K562 (cell line): Measurements from ENCODE around the gene DNAJB1. TPM values are rescaled to one million over a fixed set of nuclear protein-coding genes. Genes with fewer than 3 reads are reported as not detected.

Source experiments
- CREM ChIP-seq: IDR thresholded peaks from 2 replicates; pipeline ENCODE4 v1.6.1; 2014; ENCODE audit warnings: antibody characterized with exemption, low read depth
- CXXC5 ChIP-seq: fragments of 250-450 bp; sonication (Bioruptor Pico); IDR thresholded peaks from 2 replicates; pipeline ENCODE4 v1.8.0; 2022; ENCODE audit warnings: inconsistent platforms, mild to moderate bottlenecking, moderate library complexity
- EGR1 ChIP-seq: fragments of 450-650 bp; conservative IDR thresholded peaks from 2 replicates; pipeline ENCODE4 v1.6.1; 2017; ENCODE audit warnings: mild to moderate bottlenecking
- ELF1 ChIP-seq: fragments of 200-800 bp; sonication (Bioruptor generic); IDR thresholded peaks from 2 replicates; pipeline ENCODE4 v1.6.1; 2016; ENCODE audit warnings: missing genetic modification characterization, missing compliant biosample characterization
- EP300 ChIP-seq: IDR thresholded peaks from 2 replicates; pipeline ENCODE4 v1.6.1; 2012; ENCODE audit warnings: low read length, improper control_type of control experiment
- EP400 ChIP-seq: fragments of 450-650 bp; IDR thresholded peaks from 2 replicates; pipeline ENCODE4 v1.6.1; 2017; ENCODE audit warnings: antibody characterized with exemption, mild to moderate bottlenecking, moderate library complexity
- JUND ChIP-seq, 2 experiments: IDR thresholded peaks; 2 replicates in 1 of 2; 3 replicates in 1 of 2; pipeline ENCODE4 v1.6.1; 2011; ENCODE audit warnings: borderline replicate concordance in 2 of 2, low read depth in 2 of 2, low read length in 2 of 2, improper control_type of control experiment in 1 of 2, missing biosample characterization in 1 of 2, missing genetic modification characterization in 1 of 2, missing genetic modification reagents in 1 of 2
- KLF13 ChIP-seq: fragments of 450-650 bp; IDR thresholded peaks from 2 replicates; pipeline ENCODE4 v1.6.1; 2016; ENCODE audit warnings: missing genetic modification characterization, low read depth, mild to moderate bottlenecking, missing compliant biosample characterization, moderate library complexity, borderline replicate concordance
- MTA3 ChIP-seq: fragments of 450-650 bp; formaldehyde crosslinking; IDR thresholded peaks from 2 replicates; pipeline ENCODE4 v1.6.1; 2017; ENCODE audit warnings: mild to moderate bottlenecking, borderline replicate concordance
- NEUROD1 ChIP-seq: fragments of 150-350 bp; IDR thresholded peaks from 2 replicates; pipeline ENCODE4 v1.6.1; 2014; ENCODE audit warnings: borderline replicate concordance, low read length, low read depth; ENCODE audit not compliant: partially characterized antibody
- RAD21 ChIP-seq, 2 experiments: fragments of 250-450 bp in 1 of 2; fragments of 450-650 bp in 1 of 2; sonication (Bioruptor Pico) in 1 of 2; formaldehyde crosslinking in 1 of 2; IDR thresholded peaks in 1 of 2; conservative IDR thresholded peaks in 1 of 2; 2 replicates each; pipeline versions ENCODE4 v1.4.0 to v1.8.0; 2020 to 2022; ENCODE audit warnings: mild to moderate bottlenecking in 2 of 2, moderate library complexity in 1 of 2
- ZBTB1 ChIP-seq: sonication (generic); formaldehyde crosslinking; IDR thresholded peaks from 2 replicates; pipeline ENCODE4 v1.8.1; 2023; ENCODE audit warnings: missing genetic modification reagents, low read depth, mild to moderate bottlenecking, borderline replicate concordance
- ZBTB7A ChIP-seq: IDR thresholded peaks from 2 replicates; pipeline ENCODE4 v1.6.1; 2011; ENCODE audit warnings: low read depth, mild to moderate bottlenecking, low read length, moderate library complexity, borderline replicate concordance; ENCODE audit not compliant: control insufficient read depth
- ZNF354B ChIP-seq: fragments of 250-450 bp; sonication (Bioruptor Pico); IDR thresholded peaks from 2 replicates; pipeline ENCODE4 v1.4.0; 2020
- polyA plus RNA-seq, 8 experiments: library from polyadenylated mRNA; depleted of rRNA in 4 of 8; stranded (reverse) in 5 of 8; unstranded in 3 of 8; fragments of >200 nt; fragmentation: Nextera tagmentation in 2 of 8; fragmentation: Illumina TruSeq in 1 of 8; extraction: Ambion mirVana in 2 of 8; extraction: Trizol in 1 of 8; gene quantifications; 2 replicates each; pipeline versions ENCODE4 v1.2.1 to v1.2.3, GENCODE V29; 2011 to 2014; ENCODE audit warnings: inconsistent platforms in 1 of 8, missing spikeins in 1 of 8
- total RNA-seq, 7 experiments: library from RNA; depleted of rRNA in 6 of 7; stranded (reverse); fragments of >200 nt in 6 of 7; fragmentation: Illumina TruSeq in 2 of 7; extraction: Trizol in 2 of 7; gene quantifications; 2 replicates each; pipeline versions ENCODE4 v1.2.1 to v1.2.3, GENCODE V29; 2011 to 2021; ENCODE audit warnings: low replicate concordance in 1 of 7
- TF ChIP-seq, protein P1 (sequence below): sonication (generic); IDR thresholded peaks from 2 replicates; pipeline ENCODE4 v1.6.1; 2016
- TF ChIP-seq, protein P2 (sequence below): fragments of 450-650 bp; IDR thresholded peaks from 2 replicates; pipeline ENCODE4 v1.6.1; 2014; ENCODE audit warnings: low read depth, mild to moderate bottlenecking, moderate library complexity, borderline replicate concordance
- TF ChIP-seq, protein P3 (sequence below): fragments of 450-650 bp; IDR thresholded peaks from 2 replicates; pipeline ENCODE4 v1.6.1; 2017; ENCODE audit warnings: antibody characterized with exemption, mild to moderate bottlenecking
- TF ChIP-seq, protein P4 (sequence below): sonication (generic); formaldehyde crosslinking; IDR thresholded peaks from 2 replicates; pipeline ENCODE4 v1.8.0; 2022; ENCODE audit warnings: mild to moderate bottlenecking, missing genetic modification reagents

Gene DNAJB1
- total and polyA plus RNA-seq, 9 of the 15 experiments (the other 6 are each of a cell fraction or from before 2014, with no cell fraction given) = 13.2 to 113 (median 62.1) TPM

DNA sequence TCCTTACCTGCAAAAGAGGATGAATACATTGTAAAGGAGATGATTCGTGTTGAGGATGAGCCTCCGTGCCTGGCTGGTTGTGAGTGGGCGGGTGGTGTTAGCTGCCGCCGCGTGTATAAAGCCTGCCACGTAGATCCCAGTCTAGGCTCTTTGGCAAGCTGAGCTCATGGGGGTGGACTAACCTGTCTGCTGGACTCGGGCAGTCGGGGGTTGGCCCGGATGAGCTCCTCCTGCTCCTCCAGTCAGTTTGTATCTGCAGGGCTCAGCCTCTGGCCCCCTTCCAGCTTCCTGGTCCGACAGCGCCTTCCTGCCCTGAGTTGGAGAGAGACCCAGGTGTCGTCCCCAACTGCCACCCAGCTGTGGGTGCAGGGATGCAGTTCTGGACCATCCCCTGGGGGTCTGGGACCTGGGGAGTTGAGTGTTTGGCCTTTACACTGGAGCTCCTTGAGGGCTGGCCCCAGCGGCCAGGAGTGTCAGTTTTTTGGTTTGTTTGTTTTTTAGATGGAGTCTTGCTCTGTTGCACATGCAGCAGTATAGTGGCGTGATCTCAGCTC is 32.1 kb upstream of the DNAJB1 start (continued):
- TF ChIP-seq ZBTB1 = no peak
- TF ChIP-seq, protein P1, sequence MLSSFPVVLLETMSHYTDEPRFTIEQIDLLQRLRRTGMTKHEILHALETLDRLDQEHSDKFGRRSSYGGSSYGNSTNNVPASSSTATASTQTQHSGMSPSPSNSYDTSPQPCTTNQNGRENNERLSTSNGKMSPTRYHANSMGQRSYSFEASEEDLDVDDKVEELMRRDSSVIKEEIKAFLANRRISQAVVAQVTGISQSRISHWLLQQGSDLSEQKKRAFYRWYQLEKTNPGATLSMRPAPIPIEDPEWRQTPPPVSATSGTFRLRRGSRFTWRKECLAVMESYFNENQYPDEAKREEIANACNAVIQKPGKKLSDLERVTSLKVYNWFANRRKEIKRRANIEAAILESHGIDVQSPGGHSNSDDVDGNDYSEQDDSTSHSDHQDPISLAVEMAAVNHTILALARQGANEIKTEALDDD = peak; percentile 41; the same call in 1 of the 2 replicates
- 0 out of 2 replicates have a peak, but pooled peaks have one; percentile 27 for TF ChIP-seq CREM
- TF ChIP-seq, protein P2, sequence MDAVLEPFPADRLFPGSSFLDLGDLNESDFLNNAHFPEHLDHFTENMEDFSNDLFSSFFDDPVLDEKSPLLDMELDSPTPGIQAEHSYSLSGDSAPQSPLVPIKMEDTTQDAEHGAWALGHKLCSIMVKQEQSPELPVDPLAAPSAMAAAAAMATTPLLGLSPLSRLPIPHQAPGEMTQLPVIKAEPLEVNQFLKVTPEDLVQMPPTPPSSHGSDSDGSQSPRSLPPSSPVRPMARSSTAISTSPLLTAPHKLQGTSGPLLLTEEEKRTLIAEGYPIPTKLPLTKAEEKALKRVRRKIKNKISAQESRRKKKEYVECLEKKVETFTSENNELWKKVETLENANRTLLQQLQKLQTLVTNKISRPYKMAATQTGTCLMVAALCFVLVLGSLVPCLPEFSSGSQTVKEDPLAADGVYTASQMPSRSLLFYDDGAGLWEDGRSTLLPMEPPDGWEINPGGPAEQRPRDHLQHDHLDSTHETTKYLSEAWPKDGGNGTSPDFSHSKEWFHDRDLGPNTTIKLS = peak; percentile 91; the same call in 1 of the 2 replicates
- TF ChIP-seq, protein P3, sequence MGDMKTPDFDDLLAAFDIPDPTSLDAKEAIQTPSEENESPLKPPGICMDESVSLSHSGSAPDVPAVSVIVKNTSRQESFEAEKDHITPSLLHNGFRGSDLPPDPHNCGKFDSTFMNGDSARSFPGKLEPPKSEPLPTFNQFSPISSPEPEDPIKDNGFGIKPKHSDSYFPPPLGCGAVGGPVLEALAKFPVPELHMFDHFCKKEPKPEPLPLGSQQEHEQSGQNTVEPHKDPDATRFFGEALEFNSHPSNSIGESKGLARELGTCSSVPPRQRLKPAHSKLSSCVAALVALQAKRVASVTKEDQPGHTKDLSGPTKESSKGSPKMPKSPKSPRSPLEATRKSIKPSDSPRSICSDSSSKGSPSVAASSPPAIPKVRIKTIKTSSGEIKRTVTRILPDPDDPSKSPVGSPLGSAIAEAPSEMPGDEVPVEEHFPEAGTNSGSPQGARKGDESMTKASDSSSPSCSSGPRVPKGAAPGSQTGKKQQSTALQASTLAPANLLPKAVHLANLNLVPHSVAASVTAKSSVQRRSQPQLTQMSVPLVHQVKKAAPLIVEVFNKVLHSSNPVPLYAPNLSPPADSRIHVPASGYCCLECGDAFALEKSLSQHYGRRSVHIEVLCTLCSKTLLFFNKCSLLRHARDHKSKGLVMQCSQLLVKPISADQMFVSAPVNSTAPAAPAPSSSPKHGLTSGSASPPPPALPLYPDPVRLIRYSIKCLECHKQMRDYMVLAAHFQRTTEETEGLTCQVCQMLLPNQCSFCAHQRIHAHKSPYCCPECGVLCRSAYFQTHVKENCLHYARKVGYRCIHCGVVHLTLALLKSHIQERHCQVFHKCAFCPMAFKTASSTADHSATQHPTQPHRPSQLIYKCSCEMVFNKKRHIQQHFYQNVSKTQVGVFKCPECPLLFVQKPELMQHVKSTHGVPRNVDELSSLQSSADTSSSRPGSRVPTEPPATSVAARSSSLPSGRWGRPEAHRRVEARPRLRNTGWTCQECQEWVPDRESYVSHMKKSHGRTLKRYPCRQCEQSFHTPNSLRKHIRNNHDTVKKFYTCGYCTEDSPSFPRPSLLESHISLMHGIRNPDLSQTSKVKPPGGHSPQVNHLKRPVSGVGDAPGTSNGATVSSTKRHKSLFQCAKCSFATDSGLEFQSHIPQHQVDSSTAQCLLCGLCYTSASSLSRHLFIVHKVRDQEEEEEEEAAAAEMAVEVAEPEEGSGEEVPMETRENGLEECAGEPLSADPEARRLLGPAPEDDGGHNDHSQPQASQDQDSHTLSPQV = peak; percentile 84
- peak; percentile 26; the same call in 1 of the 2 replicates for TF ChIP-seq EP300
- peak; percentile 49; the same call in 1 of the 2 replicates for TF ChIP-seq ZBTB7A
- peak; percentile 54; the same call in 1 of the 2 replicates for TF ChIP-seq MTA3
- TF ChIP-seq EP400 = peak; percentile 70
- no peak for TF ChIP-seq ZNF354B
- peak; percentile 12; the same call in 1 of the 2 replicates for TF ChIP-seq CXXC5 (CRISPR knock-in tag)
- TF ChIP-seq ELF1 = 0 out of 2 replicates have a peak, but pooled peaks have one; percentile 25
- peak; percentile 28; the same call in 1 of the 2 replicates for TF ChIP-seq JUND (IDR thresholded peaks at IDR 0.05; ENCODE audit: borderline replicate concordance, low read depth, low read length)
- peak; percentile 22; the same call in 1 of the 3 replicates for TF ChIP-seq JUND (tag; IDR thresholded peaks at IDR 0.05; ENCODE audit: borderline replicate concordance, low read depth, low read length)
- TF ChIP-seq, protein P4, sequence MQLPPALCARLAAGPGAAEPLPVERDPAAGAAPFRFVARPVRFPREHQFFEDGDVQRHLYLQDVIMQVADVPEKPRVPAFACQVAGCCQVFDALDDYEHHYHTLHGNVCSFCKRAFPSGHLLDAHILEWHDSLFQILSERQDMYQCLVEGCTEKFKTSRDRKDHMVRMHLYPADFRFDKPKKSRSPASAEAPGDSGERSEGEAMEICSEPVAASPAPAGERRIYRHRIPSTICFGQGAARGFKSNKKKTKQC (CRISPR knock-in tag) = no peak
- peak in 1 of 2 experiments; percentile 36; a peak in 1 of 4 replicates for TF ChIP-seq RAD21 (CRISPR knock-in tag; conservative IDR thresholded peaks at IDR 0.05 in 1 of 2, IDR thresholded peaks at IDR 0.05 in 1 of 2)
- peak; percentile 85 for TF ChIP-seq EGR1
- TF ChIP-seq NEUROD1 = peak; percentile 17
- 0 out of 2 replicates have a peak, but pooled peaks have one; percentile 14 for TF ChIP-seq KLF13 (tag)
